GM12875 (cell line): ENCODE measurements around the gene MAN1B1.
A peak's percentile ranks its signal among the peaks of the same experiment; 100 is the strongest.

Experiments used
- H3K4me3 ChIP-seq: one replicate; pipeline ENCODE4 v1.5.1; 2011; ENCODE audit warnings: low read depth, low read length, control low read depth
- TF ChIP-seq, protein P1 (sequence below): IDR thresholded peaks from 2 replicates; pipeline ENCODE4 v1.5.1; 2011; ENCODE audit warnings: low read depth, mild to moderate bottlenecking, control low read depth, inconsistent platforms, low read length, moderate library complexity, borderline replicate concordance; ENCODE audit not compliant: insufficient read depth

Gene MAN1B1

DNA sequence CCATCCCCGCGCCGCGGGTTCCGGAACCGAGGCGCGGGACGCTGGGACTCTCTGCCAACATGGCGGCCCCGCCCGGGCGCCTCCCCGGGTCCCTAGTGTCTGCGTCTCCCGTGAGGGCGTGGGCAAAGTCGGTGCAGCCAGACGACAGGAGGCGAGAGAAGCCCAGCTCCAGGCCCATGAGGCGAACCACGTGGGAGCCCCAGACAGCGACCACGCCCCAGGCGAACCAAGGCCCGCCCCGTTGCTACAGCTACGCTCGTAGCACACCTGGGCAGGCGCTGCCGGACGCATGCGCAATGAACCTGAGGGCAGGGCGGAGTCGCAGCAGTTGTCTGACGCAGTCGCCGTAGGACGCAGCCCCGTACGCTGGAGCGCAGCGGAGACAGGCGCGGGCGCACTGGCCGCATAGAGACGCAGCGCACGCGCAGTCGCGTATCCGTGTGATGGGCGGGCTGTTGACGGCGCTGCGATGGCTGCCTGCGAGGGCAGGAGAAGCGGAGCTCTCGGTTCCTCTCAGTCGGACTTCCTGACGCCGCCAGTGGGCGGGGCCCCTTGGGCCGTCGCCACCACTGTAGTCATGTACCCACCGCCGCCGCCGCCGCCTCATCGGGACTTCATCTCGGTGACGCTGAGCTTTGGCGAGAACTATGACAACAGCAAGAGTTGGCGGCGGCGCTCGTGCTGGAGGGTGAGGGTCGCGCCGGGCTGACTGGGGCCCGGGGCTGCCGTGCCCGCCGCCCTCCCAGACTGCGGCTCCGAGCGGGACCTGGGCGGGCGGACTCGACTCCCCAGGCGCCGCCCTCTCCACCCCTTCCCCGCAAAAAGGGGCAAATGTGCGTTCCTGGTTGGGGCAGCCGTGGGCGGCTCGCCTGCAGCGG, at the start of gene MAN1B1:
Gene MAN1B1, plus strand, starts transcription at position 455 of the 878 bp plus-strand sequence. Its CDS starts 15 bp downstream, at position 470.
- TF ChIP-seq, protein P1, sequence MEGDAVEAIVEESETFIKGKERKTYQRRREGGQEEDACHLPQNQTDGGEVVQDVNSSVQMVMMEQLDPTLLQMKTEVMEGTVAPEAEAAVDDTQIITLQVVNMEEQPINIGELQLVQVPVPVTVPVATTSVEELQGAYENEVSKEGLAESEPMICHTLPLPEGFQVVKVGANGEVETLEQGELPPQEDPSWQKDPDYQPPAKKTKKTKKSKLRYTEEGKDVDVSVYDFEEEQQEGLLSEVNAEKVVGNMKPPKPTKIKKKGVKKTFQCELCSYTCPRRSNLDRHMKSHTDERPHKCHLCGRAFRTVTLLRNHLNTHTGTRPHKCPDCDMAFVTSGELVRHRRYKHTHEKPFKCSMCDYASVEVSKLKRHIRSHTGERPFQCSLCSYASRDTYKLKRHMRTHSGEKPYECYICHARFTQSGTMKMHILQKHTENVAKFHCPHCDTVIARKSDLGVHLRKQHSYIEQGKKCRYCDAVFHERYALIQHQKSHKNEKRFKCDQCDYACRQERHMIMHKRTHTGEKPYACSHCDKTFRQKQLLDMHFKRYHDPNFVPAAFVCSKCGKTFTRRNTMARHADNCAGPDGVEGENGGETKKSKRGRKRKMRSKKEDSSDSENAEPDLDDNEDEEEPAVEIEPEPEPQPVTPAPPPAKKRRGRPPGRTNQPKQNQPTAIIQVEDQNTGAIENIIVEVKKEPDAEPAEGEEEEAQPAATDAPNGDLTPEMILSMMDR = no peak

DNA sequence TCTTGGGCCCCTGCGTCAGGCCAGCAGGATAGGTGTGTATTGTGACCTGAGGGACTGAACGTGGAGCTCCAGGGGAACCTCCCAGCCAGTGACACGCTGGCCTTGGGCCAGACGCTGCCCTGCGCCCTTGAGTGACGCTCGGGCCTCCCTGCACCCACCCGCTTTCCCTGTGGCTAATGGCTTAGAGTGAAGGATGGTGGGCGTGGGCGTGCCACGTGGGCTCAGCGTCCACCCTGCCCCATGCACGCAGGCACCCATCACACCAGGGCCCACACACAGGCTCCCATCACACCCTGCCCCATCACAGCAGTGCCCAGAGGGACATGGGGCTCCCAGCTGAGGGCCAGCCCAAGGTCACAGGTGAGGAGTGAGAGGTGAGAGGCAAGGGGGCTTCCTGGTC, 49.8 kb upstream of the MAN1B1 start:
- no peak overlapping the region for H3K4me3 ChIP-seq

More for the DNA sequence above, at the start of gene MAN1B1:
- peak within 1 kb of the TSS; percentile 89 for H3K4me3 ChIP-seq

DNA sequence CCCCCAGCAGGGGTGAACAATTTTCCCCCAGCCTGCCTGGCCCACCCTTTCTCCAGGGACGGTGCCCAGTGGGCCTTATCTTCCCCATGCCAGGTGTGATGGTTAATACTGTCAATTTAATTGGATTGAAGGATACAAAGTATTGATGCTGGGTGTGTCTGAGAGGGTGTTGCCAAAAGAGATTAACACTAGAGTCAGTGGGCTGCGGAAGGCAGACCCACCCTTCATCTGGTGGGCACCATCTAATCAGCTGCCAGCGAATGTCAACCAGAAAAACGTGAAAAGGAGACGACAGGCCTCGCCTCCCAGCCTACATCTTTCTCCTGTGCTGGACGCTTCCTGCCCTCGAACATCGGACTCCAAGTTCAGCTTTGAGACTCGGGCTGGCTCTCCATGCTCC, 49.3 kb upstream of the MAN1B1 start:
- no peak overlapping the region for H3K4me3 ChIP-seq
- TF ChIP-seq, protein P1 = no peak

More for the DNA sequence above, 49.8 kb upstream of the MAN1B1 start:
- TF ChIP-seq, protein P1 = no peak

DNA sequence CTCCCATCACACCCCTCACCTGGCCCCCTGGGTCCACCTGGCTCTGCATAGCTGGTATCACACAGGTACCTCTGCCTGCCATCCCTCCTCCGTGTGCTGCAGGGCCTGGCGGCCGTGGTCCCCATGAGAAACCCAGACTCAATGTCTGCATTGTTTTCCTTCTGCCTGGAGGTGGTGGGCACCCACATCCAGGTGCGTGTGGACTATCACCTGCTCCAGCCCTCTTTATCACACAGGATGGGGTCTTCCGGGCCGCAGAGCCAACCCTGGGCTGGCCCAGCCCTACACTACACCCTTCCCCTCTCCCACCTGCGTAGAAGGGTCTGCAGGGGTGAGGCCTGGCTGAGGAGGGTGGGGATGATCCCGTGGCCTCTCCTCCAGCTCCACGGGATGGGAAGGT, 47.9 kb upstream of the MAN1B1 start:
- H3K4me3 ChIP-seq = no peak overlapping the region
- TF ChIP-seq, protein P1 = no peak

DNA sequence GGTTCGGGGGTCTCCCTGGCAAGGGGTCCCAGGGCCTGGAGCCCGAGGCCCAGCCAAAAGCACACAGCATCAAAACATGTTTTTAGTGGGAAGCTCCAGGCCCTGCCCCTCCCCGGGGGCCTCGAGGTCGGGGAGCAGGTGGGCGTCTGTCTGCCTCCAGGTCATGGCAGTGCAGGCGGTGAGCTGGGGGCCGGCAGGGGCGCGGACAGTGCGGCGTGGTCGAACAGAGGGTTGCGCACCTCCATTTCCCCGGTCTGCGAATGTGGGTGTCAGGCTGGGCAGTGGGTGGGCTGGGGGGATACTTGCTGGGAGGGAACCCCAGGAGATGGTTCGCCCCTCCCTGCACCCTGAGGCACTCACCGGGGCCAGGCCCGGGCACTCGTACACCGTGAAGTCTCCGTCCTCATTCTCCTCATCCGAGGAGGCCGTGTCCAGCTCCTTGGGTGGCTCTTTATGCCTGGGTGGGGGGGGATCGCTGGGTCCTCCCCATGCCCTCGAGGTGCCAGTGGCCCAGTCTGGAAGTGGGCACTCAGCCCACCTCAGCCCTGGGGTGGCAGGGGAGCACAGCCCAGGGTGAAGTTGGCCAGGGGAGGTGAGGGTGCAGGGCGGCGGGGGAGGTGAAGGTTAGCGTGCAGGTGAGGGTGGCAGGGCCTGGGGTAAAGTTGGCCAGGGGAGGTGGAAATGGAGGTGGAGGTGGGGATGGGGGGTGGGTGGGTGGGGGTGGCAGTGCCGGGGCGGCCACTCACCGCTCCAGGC, 47.0 kb upstream of the MAN1B1 start:
- H3K4me3 ChIP-seq = no peak overlapping the region
- TF ChIP-seq, protein P1 = no peak

DNA sequence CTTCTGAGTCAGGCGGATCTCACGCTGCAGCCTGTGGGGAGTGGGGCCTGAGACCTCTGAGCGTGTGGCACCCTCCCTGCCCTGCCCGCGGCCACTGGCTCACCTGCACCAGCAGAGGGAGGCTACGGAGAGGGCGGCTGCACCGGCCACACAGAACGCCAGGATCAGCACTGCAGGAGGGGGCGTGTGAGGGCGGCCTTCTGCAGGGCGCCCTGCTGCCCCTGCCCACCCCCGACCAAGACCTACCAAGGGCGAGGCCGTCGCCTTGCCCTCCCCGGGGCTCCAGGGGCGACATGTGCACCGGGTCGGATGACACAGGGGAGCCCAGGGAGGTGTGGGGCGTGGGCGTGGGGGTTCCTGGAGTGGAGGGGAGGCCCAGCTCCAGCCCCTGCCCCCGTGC, 46.2 kb upstream of the MAN1B1 start:
- TF ChIP-seq, protein P1 = no peak

DNA sequence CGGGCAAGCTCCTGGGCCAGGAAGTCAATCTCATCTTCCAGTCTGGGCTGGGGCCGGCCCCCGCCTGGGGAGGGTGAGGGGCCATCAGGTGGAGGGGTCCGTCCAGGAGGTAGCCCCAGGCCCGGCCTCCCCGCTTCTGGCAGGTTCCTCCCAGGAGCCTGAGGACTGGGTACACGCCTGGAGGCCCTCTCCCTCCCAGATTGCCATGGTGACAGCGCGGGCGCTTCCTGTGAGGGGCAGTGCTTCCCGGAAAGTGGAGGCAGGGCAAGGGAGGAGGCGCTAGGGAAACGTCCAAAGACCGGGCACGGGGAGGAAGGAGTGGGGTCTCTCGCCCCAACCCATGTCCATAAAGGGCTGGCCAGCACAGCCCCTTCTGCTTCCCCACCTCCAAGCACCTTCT, 45.7 kb upstream of the MAN1B1 start:
- TF ChIP-seq, protein P1 = no peak
- no peak overlapping the region for H3K4me3 ChIP-seq

More for the DNA sequence above, 46.2 kb upstream of the MAN1B1 start:
- no peak overlapping the region for H3K4me3 ChIP-seq
